ENCODE data around the gene ZNF460.
A peak's percentile ranks its signal among the peaks of the same experiment; 100 is the strongest.

ZNF460 gene

DNA sequence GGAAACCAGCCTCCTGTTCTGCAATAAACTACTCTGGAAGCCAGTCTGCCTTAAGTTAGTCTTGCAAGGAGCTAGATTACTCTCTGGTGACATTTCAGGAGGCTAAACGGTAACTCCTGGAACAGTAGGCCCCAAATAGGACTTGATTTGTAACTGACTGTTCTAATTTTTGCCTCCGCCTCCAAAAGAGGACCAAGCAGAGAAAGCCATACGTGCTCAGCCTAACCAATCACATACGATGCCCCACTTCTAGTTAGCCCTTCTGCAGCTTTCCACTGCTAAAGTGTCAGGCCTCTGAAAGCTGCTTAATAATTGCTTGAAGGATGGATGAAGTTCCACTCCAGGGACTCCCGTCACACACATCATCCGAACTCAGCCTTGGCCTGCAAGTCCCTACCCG is 39.1 kb upstream of the ZNF460 start:
- Mint-ChIP-seq H3K36me3 (ENCODE audit: low read depth) (peaks cover 16% of the 10 kb centered on the region), H3K27me3 (ENCODE audit: low read depth) (no peaks in the 10 kb centered on the region), H3K4me1 (peaks cover 16% of the 10 kb centered on the region), H3K27ac (peak overlapping the region; percentile 98 to 100 (median 99)), H3K9me3 (no peaks in the 10 kb centered on the region), H3K4me3 (peak overlapping the region; percentile 88 to 99 (median 98))
- TF ChIP-seq, protein P1, sequence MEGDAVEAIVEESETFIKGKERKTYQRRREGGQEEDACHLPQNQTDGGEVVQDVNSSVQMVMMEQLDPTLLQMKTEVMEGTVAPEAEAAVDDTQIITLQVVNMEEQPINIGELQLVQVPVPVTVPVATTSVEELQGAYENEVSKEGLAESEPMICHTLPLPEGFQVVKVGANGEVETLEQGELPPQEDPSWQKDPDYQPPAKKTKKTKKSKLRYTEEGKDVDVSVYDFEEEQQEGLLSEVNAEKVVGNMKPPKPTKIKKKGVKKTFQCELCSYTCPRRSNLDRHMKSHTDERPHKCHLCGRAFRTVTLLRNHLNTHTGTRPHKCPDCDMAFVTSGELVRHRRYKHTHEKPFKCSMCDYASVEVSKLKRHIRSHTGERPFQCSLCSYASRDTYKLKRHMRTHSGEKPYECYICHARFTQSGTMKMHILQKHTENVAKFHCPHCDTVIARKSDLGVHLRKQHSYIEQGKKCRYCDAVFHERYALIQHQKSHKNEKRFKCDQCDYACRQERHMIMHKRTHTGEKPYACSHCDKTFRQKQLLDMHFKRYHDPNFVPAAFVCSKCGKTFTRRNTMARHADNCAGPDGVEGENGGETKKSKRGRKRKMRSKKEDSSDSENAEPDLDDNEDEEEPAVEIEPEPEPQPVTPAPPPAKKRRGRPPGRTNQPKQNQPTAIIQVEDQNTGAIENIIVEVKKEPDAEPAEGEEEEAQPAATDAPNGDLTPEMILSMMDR (IDR thresholded peaks at IDR 0.05; ENCODE audit: unreplicated experiment in 3 of 3), result no peak

DNA sequence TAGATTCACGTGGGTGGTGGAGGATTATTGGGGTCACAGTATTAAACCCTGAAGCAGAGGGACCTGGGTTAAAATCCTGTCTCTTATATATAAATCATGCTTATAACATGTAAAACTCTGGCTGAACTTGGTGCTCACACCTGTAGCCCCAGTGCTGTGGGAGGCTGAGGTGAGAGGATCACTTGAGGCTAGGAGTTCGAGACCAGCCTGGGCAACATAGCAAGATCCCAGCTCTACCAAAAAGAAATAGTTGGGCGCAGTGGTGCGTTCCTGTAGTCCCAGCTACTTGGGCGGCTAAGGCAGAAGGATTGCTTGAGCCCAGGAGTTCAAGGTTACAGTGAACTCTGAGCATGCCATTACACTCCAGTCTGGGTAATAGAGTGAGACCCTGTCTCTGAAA is 37.5 kb upstream of the ZNF460 start:
- TF ChIP-seq, protein P1 (IDR thresholded peaks at IDR 0.05; ENCODE audit: unreplicated experiment in 3 of 3), result no peak
- Mint-ChIP-seq H3K4me1 (peaks cover 16% of the 10 kb centered on the region), H3K27me3 (ENCODE audit: low read depth) (no peaks in the 10 kb centered on the region), H3K27ac (no peak overlapping the region), H3K4me3 (peak overlapping the region; percentile 88 to 99 (median 98)), H3K9me3 (no peaks in the 10 kb centered on the region), H3K36me3 (ENCODE audit: low read depth) (peaks cover 28% of the 10 kb centered on the region)

DNA sequence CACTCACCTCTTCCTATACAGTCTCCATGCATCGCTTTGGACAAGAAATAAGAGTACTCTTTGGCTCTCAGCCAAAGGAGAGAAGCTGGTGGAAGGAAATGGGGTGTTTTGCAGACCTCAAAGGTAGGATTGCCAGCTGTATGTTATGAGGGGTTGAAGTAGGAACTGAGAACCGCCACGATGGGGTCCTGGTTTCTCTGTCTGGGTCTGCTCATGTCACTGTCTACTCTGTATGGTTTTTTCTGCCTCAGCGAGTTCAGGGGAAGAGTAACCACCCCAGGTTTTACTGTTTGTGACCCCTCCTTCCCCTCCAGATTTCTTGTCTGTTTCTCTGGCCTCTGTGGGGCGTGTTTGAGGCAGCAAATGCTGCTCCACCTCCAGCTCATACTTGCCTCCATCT is 35.8 kb upstream of the ZNF460 start:
- no peaks in the 10 kb centered on the region for H3K27me3 Mint-ChIP-seq (ENCODE audit: low read depth)
- no peak overlapping the region for H3K27ac Mint-ChIP-seq
- TF ChIP-seq, protein P1 (IDR thresholded peaks at IDR 0.05; ENCODE audit: unreplicated experiment in 3 of 3), result no peak
- peak overlapping the region in 2 of 3 experiments; percentile 9 to 58 for H3K4me3 Mint-ChIP-seq
- peaks cover 16% of the 10 kb centered on the region for H3K4me1 Mint-ChIP-seq
- no peaks in the 10 kb centered on the region for H3K9me3 Mint-ChIP-seq
- H3K36me3 Mint-ChIP-seq (ENCODE audit: low read depth), result peaks cover 37% of the 10 kb centered on the region

DNA sequence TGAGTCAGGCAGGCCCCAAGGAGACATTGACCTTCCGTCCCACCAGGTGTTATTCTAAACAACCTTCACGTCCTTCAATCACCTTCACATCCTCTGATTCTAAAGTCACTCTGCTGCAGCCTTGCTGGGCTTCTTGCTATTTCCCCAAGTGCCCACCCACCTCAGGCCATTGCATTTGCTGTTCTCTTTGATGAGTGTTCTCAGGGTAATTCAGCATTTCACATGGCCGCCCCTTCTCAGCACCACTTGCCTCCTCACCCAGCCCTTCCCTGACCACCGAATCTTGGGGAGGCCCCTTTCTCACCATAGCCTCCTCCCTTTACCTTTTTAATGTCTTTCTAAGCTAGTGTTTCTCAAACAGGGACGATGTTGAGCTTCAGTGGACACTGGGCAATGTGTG is 35.2 kb upstream of the ZNF460 start:
- TF ChIP-seq, protein P1 (IDR thresholded peaks at IDR 0.05; ENCODE audit: unreplicated experiment in 3 of 3), result no peak
- Mint-ChIP-seq H3K27me3 (ENCODE audit: low read depth) (no peaks in the 10 kb centered on the region), H3K9me3 (no peaks in the 10 kb centered on the region), H3K4me1 (peaks cover 14% of the 10 kb centered on the region), H3K27ac (no peak overlapping the region), H3K4me3 (peak overlapping the region in 2 of 3 experiments; percentile 11 to 58), H3K36me3 (ENCODE audit: low read depth) (peaks cover 40% of the 10 kb centered on the region)

DNA sequence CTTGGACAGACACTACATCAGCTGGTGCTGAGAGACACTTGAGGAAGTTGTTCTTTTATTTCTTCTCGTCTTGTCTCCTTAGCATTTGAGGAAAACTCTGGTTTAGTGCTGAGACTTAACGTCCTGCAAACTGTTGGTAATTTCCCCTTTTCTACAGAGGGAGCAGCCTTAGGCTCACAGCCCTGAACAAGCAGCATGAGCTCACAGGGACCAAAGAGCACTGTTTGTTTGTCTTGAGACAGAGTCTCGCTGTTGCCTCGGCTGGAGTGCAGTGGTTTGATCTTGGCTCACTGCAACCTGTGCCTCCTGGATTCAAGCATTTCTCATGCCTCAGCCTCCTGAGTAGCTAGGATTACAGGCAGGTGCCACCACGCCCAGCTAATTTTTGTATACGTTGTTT is 34.3 kb upstream of the ZNF460 start:
- no peaks in the 10 kb centered on the region for H3K27me3 Mint-ChIP-seq (ENCODE audit: low read depth)
- H3K27ac Mint-ChIP-seq, result no peak overlapping the region
- TF ChIP-seq, protein P1 (IDR thresholded peaks at IDR 0.05; ENCODE audit: unreplicated experiment in 3 of 3), result no peak
- H3K4me3 Mint-ChIP-seq, result no peak overlapping the region
- H3K36me3 Mint-ChIP-seq (ENCODE audit: low read depth), result peaks cover 49% of the 10 kb centered on the region
- no peaks in the 10 kb centered on the region for H3K9me3 Mint-ChIP-seq
- H3K4me1 Mint-ChIP-seq, result peaks cover 8% of the 10 kb centered on the region

DNA sequence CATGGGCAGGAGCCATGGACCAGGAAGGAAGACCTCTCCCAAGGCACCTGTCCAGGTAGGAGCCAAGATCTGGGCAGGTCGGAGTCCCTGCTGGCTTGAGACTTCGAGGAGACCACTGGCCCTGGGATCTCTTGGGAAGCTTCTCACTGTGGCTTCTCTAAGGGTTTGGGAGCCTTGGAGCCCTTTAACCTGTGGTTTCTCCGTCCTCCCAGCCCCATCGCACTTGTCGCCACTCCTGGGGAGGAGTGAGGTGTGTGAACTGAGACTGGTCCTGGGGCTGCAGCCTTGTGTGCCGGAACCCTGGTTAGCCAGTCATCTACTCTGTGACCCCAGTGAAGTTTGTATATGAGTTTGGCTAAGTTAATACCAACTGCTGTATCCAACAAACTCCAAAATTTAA is 31.6 kb upstream of the ZNF460 start:
- no peaks in the 10 kb centered on the region for H3K4me1 Mint-ChIP-seq
- peaks cover 69% of the 10 kb centered on the region for H3K36me3 Mint-ChIP-seq (ENCODE audit: low read depth)
- H3K9me3 Mint-ChIP-seq, result no peaks in the 10 kb centered on the region

More for the DNA sequence above, 31.6 kb upstream of the ZNF460 start:
- H3K27me3 Mint-ChIP-seq (ENCODE audit: low read depth), result no peaks in the 10 kb centered on the region
- no peak overlapping the region for H3K27ac Mint-ChIP-seq
- TF ChIP-seq, protein P1 (IDR thresholded peaks at IDR 0.05; ENCODE audit: unreplicated experiment in 3 of 3), result no peak
- H3K4me3 Mint-ChIP-seq, result no peak overlapping the region

Measured in nephron (organoid).